ENCODE data around the gene PPA2.

PPA2 gene

GRCh38 chr4:105496899-105497298 is 23.0 kb upstream of the PPA2 start:
- Histone ChIP-seq H3K36me3 (ENCODE audit: control insufficient read depth in 2 of 2, insufficient read depth in 1 of 2, low read length in 2 of 2) (no peaks in the 10 kb centered on the region), H3K9me3 (ENCODE audit: control insufficient read depth, insufficient read depth, low read depth, low read length) (no peaks in the 10 kb centered on the region), H3K4me1 (ENCODE audit: control insufficient read depth, insufficient read depth, low read length) (no peaks in the 10 kb centered on the region), H3K4me3 (ENCODE audit: low read depth, low read length) (no peak overlapping the region), H3K27ac (ENCODE audit: extremely low read depth, low read depth, low read length) (no peak overlapping the region)
- ChIA-PET POLR2A (no interaction called here), CTCF (interaction anchor here (0.6 to 1.8 kb wide), 6 partner anchors 10 to 170 kb away, joined by 3 to 11 read pairs (median 4); partner anchors contain the start of genes ARHGEF38 and PPA2)
- TF ChIP-seq ZNF621 (tag by site-specific recombination; IDR thresholded peaks at IDR 0.05) (no peak), PRDM1 (tag by site-specific recombination; IDR thresholded peaks at IDR 0.05) (no peak)

GRCh38 chr4:105495667-105496066 is 21.8 kb upstream of the PPA2 start:
- Histone ChIP-seq H3K36me3 (ENCODE audit: control insufficient read depth in 2 of 2, insufficient read depth in 1 of 2, low read length in 2 of 2) (no peaks in the 10 kb centered on the region), H3K27ac (ENCODE audit: extremely low read depth, low read depth, low read length) (no peak overlapping the region), H3K4me1 (ENCODE audit: control insufficient read depth, insufficient read depth, low read length) (no peaks in the 10 kb centered on the region), H3K4me3 (ENCODE audit: low read depth, low read length) (no peak overlapping the region), H3K9me3 (ENCODE audit: control insufficient read depth, insufficient read depth, low read depth, low read length) (no peaks in the 10 kb centered on the region)
- ChIA-PET CTCF (interaction anchor here (1.8 kb wide), 1 partner anchor 22 kb away, joined by 5 read pairs; the partner anchor contains the start of gene PPA2), POLR2A (no interaction called here)
- TF ChIP-seq ZNF561 (tag by site-specific recombination; IDR thresholded peaks at IDR 0.05; ENCODE audit: borderline replicate concordance) (no peak), ZNF585B (tag by site-specific recombination; IDR thresholded peaks at IDR 0.05) (no peak), ZNF394 (tag by site-specific recombination; IDR thresholded peaks at IDR 0.05; ENCODE audit: borderline replicate concordance) (no peak), ZNF140 (tag by site-specific recombination; IDR thresholded peaks at IDR 0.05) (no peak), ZNF16 (tag by site-specific recombination; IDR thresholded peaks at IDR 0.05; ENCODE audit: low read depth) (no peak), GLI4 (tag by site-specific recombination; IDR thresholded peaks at IDR 0.05) (no peak), ZNF623 (tag by site-specific recombination; IDR thresholded peaks at IDR 0.05) (no peak), KLF1 (tag by site-specific recombination; IDR thresholded peaks at IDR 0.05) (no peak), ZNF837 (tag by site-specific recombination; IDR thresholded peaks at IDR 0.05) (no peak), ZBTB26 (tag by site-specific recombination; optimal IDR thresholded peaks at IDR 0.05) (no peak), BCL11B (tag by site-specific recombination; IDR thresholded peaks at IDR 0.05; ENCODE audit: low read depth) (no peak), ZNF670 (tag by site-specific recombination; IDR thresholded peaks at IDR 0.05; ENCODE audit: low read depth) (no peak), RBAK (tag by site-specific recombination; IDR thresholded peaks at IDR 0.05) (no peak), ZNF48 (tag by site-specific recombination; IDR thresholded peaks at IDR 0.05) (no peak), PRDM6 (tag by site-specific recombination; IDR thresholded peaks at IDR 0.05) (no peak), ZNF280C (tag by site-specific recombination; IDR thresholded peaks at IDR 0.05) (no peak), ZNF214 (tag by site-specific recombination; IDR thresholded peaks at IDR 0.05; ENCODE audit: borderline replicate concordance) (no peak), ZSCAN23 (tag by site-specific recombination; IDR thresholded peaks at IDR 0.05) (no peak)
